Muscle of arm (tissue), 12 donors: ENCODE data around the gene ZNF488. TPM values are rescaled to one million over a fixed set of nuclear protein-coding genes. Genes with fewer than 3 reads are reported as not detected.

ENCODE experiments used
- DNase-seq: peaks from one replicate; pipeline ENCODE4 v3.0.0-alpha.2; 2013
- polyA plus RNA-seq, 12 donors: library from polyadenylated mRNA; unstranded; fragments of 120-200 nt; gene quantifications; one replicate each; pipeline ENCODE4 v1.2.1, GENCODE V29; 2013; ENCODE audit not compliant: insufficient read length in 12 of 12

Gene ZNF488
- polyA plus RNA-seq, 12 donors, result 2.0 to 5.1 (median 3.8) TPM; not detected in 1

DNA sequence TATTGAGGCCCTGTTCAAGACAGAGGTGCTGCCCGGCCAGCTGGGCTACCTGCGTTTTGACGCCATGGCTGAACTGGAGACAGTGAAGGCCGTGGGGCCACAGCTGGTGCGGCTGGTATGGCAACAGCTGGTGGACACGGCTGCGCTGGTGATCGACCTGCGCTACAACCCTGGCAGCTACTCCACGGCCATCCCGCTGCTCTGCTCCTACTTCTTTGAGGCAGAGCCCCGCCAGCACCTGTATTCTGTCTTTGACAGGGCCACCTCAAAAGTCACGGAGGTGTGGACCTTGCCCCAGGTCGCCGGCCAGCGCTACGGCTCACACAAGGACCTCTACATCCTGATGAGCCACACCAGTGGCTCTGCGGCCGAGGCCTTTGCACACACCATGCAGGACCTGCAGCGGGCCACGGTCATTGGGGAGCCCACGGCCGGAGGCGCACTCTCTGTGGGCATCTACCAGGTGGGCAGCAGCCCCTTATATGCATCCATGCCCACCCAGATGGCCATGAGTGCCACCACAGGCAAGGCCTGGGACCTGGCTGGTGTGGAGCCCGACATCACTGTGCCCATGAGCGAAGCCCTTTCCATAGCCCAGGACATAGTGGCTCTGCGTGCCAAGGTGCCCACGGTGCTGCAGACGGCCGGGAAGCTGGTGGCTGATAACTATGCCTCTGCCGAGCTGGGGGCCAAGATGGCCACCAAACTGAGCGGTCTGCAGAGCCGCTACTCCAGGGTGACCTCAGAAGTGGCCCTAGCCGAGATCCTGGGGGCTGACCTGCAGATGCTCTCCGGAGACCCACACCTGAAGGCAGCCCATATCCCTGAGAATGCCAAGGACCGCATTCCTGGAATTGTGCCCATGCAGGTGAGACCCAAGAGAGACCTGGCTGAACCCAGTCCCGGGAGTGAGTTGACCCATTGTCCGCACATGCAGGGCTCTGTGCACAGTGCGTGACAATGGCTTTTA lies 33.1 kb downstream of the ZNF488 start:
- no peak for DNase-seq

DNA sequence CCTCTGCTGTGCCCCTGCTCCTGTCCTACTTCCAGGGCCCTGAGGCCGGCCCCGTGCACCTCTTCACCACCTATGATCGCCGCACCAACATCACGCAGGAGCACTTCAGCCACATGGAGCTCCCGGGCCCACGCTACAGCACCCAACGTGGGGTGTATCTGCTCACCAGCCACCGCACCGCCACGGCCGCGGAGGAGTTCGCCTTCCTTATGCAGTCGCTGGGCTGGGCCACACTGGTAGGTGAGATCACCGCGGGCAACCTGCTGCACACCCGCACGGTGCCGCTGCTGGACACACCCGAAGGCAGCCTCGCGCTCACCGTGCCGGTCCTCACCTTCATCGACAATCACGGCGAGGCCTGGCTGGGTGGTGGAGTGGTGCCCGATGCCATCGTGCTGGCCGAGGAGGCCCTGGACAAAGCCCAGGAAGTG lies 34.1 kb downstream of the ZNF488 start:
- no peak for DNase-seq

DNA sequence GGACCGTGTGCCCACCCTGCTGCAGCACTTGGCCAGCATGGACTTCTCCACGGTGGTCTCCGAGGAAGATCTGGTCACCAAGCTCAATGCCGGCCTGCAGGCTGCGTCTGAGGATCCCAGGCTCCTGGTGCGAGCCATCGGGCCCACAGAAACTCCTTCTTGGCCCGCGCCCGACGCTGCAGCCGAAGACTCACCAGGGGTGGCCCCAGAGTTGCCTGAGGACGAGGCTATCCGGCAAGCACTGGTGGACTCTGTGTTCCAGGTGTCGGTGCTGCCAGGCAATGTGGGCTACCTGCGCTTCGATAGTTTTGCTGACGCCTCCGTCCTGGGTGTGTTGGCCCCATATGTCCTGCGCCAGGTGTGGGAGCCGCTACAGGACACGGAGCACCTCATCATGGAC lies 34.6 kb downstream of the ZNF488 start:
- DNase-seq, result no peak

DNA sequence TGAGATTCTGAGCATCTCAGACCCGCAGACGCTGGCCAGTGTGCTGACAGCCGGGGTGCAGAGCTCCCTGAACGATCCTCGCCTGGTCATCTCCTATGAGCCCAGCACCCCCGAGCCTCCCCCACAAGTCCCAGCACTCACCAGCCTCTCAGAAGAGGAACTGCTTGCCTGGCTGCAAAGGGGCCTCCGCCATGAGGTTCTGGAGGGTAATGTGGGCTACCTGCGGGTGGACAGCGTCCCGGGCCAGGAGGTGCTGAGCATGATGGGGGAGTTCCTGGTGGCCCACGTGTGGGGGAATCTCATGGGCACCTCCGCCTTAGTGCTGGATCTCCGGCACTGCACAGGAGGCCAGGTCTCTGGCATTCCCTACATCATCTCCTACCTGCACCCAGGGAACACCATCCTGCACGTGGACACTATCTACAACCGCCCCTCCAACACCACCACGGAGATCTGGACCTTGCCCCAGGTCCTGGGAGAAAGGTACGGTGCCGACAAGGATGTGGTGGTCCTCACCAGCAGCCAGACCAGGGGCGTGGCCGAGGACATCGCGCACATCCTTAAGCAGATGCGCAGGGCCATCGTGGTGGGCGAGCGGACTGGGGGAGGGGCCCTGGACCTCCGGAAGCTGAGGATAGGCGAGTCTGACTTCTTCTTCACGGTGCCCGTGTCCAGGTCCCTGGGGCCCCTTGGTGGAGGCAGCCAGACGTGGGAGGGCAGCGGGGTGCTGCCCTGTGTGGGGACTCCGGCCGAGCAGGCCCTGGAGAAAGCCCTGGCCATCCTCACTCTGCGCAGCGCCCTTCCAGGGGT lies 35.2 kb downstream of the ZNF488 start:
- DNase-seq, result no peak

DNA sequence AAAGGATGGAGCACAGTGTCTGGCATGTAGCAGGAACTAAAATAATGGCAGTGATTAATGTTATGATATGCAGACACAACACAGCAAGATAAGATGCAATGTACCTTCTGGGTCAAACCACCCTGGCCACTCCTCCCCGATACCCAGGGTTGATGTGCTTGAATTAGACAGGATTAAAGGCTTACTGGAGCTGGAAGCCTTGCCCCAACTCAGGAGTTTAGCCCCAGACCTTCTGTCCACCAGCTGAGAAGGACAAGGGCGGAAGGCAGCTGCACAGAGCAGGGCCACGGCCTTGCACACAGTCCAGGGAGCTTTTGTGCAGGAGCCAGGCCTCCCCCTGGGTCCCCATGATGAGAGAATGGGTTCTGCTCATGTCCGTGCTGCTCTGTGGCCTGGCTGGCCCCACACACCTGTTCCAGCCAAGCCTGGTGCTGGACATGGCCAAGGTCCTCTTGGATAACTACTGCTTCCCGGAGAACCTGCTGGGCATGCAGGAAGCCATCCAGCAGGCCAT lies 35.9 kb downstream of the ZNF488 start, which contains the start of gene RBP3:
Gene RBP3, plus strand, starts transcription at position 226 of the 514 bp plus-strand sequence. Its CDS starts 122 bp downstream, at position 348.
- DNase-seq, result no peak

DNA sequence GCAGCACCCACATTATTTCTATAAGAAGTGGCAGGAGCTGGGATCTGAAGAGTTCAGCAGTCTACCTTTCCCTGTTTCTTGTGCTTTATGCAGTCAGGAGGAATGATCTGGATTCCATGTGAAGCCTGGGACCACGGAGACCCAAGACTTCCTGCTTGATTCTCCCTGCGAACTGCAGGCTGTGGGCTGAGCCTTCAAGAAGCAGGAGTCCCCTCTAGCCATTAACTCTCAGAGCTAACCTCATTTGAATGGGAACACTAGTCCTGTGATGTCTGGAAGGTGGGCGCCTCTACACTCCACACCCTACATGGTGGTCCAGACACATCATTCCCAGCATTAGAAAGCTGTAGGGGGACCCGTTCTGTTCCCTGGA lies 36.8 kb downstream of the ZNF488 start:
- no peak for DNase-seq

DNA sequence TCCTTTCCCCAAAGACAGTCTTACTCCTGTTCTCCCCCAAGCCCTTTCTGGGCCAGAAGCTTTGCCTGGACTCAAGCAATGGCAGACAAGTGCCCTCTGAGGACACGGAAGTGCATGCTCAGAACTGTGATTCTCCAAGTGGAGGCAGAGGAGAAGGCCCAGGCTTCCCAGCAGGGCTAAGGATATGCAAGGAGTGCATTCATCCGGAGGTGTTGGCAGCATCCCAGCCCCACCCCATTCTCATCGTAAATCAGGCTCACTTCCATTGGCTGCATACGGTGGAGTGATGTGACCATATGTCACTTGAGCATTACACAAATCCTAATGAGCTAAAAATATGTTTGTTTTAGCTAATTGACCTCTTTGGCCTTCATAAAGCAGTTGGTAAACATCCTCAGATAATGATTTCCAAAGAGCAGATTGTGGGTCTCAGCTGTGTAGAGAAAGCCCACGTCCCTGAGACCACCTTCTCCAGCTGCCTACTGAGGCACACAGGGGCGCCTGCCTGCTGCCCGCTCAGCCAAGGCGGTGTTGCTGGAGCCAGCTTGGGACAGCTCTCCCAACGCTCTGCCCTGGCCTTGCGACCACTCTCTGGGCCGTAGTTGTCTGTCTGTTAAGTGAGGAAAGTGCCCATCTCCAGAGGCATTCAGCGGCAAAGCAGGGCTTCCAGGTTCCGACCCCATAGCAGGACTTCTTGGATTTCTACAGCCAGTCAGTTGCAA lies 37.4 kb downstream of the ZNF488 start:
- DNase-seq, result no peak

DNA sequence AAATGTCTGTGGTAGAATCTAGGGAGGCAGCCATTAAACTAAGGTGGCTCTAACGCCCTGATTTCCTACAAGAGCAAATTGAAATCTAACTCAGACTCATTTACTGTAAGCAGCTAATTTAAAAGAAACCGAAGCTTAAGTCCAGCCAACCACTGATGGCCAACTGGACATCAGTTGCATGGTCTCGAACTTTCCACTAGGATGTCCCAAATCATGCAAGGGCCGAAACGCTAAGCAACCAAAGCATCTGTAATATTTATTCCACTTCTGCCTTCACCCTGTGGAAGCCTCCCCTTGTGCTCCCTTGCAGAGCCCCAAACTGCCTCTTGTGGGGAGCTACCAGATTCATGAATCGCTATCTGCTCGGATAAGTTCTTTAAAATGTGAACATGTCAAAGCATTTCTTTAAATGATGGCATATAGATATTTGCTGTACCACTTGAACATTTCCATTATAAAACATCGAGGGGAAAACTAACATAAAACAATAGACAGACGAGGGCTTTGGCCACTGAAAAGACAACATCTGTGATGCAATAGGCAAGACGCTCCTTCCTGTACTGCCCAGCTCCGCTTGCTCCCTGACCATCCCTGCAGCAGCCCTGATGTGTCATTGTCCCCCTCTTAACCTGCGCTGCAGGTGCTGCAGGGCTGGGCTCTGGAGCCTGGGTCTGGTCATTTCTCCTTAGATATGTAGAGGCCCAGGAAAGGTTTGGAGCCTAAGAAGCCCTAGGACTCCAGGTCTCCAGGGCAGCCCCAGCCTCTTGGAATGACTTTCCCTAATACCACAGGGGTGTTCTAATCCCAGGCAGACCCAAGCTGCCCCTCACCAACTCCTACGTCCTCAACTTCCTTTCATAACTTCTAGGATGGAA lies 38.9 kb downstream of the ZNF488 start:
- DNase-seq, result no peak

DNA sequence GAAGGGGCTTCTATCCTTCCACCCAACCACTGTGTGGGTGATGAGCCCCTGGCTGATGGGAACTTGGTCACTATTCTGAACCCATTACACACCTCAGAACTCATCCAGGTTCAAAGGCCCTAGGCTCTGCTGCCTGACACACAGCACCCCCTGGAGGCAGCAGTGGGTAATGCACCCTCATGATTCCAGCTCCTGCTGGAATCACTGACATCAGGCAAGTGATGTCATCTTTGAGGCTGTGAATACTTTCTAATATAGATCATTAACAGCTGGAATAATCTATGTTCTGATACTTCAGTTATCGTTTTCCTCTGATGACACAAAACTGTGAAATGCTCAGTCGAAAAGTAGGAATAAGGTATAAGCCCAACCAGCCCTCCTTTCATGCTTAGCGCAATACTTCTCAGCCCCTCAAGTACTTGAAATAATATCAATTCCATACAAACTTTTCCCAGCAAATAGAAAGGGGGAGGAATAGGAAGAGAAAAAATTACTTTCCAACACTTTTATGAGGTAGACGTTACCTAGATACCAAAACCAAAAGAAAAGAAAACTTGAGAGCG lies 43.4 kb downstream of the ZNF488 start:
- peak; percentile 44 for DNase-seq

DNA sequence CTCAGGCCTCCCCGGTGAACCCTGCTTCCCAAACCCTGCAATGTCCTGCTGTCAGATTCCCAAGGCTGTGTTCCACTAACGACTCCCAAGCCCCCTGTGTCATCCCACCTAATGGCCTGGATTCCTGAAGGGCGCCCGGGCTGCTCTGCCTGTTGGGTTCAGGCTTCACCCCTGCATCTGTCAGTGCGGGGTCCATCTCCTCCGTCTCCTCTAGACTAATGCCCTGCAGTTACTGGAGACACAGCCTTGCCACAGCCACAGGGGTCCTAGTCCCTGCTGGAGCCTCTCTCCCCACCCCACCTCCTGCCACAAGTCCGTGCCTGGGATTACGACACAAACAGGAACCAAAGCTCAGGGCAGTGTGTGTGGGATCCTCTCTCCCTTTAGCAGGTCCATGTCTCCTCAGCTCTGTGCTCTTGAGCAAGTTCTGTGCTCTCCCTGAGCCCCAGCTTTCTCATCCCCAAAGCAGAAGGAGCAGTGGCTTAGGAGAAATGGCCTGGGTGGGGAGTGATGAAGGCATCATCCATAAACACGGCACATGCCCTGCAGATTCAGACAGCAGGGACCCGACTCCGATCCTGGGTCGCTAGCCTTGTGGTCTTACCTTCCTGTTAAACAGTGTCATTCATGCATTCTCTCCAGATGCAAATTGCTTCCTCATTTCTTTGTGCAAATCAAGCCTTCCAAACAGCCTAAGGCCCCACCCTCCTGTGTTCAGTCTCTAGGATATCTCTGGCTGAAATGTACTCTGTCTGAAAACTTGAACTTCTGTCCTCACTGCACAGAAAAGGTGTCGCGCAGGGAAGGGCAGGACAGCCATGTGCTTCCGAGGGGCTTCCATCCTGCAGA lies 44.1 kb downstream of the ZNF488 start:
- DNase-seq, result no peak

DNA sequence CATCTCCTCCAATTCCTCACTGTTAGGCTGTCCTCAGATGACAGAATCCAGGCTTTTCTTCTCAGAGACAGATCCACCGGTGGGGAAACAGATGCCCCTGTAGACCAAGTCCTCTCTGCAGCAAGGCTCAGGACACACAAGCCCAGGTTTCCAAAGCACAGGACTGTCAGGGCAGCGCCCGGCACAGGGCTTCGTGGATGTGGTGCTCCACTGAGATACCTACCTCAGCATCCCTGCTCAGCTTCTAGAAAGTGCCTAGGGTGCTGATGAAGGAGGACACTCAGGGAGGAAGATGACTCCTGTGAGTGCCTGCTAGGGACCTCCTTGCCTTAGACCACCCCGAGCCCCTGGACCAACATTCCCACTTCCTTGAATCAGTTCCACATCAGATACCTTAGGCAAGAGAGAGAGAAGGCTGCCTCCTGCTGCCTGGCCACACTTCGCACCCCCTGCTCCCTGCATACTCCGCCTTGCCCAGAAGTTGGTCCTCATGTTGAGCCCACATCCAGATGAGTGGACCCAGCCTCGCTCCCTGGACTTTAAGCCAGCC lies 44.8 kb downstream of the ZNF488 start:
- DNase-seq, result no peak

DNA sequence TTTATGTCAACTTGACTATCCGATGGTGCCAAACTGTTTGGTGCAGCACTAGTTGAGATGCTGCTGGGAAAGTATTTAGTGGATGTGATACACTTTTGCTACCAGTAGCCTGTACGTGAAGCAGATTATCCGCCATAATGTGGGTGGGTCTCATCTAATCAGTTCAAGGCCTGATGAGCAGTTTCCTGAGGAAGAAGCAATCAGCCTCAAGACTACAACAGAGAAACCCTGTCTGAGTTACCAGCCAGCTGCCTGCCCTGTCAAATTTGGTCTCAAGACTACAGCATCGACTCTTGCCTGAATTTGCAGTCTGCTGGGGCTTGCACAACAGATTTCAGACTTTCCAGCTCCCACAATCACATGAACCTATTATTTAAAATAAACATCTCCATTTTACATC lies 46.8 kb downstream of the ZNF488 start:
- no peak for DNase-seq

DNA sequence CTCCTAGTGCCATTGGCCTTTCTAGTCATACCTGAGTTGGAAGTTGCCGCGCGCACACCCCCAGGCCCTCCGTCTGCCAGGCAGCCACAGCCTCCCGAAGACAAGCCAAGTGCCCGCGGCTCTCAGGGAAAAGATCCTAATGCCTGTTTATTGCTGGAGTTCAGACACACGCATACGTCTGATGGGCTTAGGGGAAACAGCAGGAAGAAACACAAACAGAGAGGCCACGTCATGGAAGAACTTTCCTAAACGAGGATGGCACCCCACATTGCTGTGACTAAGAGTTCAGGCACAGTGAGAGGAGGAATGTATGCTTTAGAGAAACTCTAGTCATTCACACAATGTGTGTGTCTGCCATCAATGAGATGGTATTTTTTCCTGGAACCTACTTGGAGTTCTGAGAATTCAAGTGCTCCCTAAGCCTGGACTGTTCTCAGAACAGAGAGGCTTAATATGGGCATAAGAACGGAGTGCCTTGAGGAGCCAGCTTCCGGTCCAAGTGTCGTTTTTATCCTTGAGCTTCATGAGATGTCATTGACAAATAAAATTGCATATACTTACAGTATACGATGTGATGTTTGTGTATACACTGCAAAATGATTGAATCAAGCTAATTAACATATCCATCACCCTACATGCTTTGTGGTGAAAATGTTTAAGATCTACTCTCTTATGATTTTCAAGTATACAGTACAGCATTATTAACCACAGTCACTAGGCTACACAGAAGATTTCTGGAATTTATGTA lies 47.5 kb downstream of the ZNF488 start:
- no peak for DNase-seq

DNA sequence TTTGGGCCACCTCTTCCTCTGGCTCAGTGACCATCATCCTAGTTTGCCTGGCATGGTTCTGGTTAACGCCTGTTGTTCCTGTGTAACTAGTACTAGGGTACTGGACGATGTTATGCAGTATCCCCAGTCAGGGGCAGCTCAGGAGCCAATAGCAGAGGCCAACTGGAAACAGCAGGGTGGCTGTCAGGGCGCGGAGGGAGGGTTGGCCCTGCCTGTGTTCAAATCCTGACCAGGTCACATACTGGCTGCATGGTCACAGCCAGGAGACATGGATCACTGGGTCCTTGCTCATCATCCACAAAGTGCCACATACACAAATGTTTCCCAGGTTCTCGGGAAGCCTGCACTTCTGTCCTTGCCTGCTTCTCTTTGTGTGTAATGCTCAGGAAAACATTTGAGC lies 48.2 kb downstream of the ZNF488 start:
- no peak for DNase-seq

DNA sequence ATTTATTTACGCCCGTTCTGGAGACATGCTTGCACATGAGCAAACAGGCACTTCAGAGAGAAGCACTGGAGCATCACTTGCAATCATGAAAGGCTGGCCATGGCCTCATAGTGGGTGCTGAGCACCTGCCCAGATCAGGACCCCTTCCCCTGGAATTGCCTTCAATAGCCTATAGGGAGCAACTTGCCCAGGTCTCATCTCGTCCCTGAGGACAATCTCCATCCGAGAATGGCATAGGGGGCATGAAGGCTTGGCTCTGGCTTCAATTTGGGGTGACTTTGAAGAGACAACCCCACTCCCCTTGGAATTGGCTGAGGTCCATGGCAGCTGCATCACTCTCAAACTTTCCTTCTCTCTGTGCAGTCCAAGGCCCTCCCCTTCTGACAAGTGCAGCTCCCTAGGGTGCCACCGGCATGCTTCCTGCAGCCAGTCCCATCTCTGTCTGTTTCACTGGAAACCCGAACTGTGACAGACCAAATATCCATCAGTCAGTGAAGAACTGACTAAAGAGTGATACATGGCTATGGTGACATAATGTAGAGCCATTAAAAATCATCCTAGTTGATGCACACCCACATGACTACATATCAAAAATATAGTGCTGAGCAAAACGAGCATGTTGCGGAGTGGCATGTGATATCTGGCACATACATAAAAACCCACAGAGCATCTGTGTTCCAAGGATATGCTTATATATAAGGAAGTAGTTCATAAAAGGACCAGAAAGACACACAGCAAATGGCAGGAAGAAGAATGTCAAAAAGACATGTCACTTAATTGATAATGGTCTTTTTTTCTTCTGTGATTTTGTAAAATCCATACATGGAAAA lies 49.4 kb downstream of the ZNF488 start:
- no peak for DNase-seq

DNA sequence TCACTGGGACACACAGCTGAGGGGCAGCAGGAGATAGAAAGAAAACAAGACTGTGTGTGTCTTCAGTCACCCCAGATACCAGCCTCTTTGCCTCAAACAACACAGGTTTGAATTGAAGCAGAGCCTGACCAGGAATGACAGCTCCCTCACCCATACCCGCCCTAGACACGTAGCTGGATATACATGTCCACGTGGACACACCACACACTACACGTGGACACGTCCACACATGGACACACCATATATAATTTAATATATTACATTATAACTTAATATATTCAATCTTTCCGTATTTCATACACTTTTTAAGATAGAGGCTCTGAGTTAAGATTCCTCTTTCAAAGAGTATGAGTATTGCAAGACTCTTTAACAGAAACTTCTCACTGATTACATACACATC lies 50.6 kb downstream of the ZNF488 start:
- DNase-seq, result no peak

DNA sequence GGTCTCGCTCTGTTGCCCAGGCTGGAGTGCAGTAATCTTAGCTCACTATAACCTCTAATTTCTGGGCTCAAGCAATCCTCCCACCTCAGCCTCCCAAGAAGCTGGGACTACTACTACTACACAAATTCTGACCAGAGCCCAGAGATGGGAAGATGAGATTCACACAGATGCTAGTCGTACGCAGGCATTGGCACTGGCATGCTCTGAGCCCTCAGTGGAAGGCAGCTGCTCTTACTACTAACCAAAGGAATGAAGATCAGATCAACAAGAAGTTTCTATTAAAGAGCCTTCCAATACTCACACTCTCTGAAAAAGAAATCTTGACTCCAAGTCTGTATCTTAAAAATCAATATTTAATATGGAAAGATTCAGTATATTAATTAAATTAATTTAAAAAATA lies 51.1 kb downstream of the ZNF488 start:
- no peak for DNase-seq
